ENCODE results near the gene TAS2R1. TPM values are rescaled to one million over a fixed set of nuclear protein-coding genes. Genes with fewer than 3 reads are reported as not detected.

The TAS2R1 gene
- total RNA-seq, 3 donors from 2014 or later: not detected

GRCh38 chr5:9658706-9659105 lies 28.6 kb upstream of the TAS2R1 start:
- Histone ChIP-seq H3K9me3 (no peaks in the 10 kb centered on the region), H3K4me3 (no peak overlapping the region), H3K4me1 (ENCODE audit: low read depth) (no peaks in the 10 kb centered on the region), H3K36me3 (ENCODE audit: low read depth) (no peaks in the 10 kb centered on the region)
- ATAC-seq: no peak
- intact Hi-C loops (cut with DNase I, micrococcal nuclease): no loop called here
- no peak for TF ChIP-seq CTCF (IDR thresholded peaks at IDR 0.05)
- no peak for DNase-seq

GRCh38 chr5:9657819-9658218 lies 27.7 kb upstream of the TAS2R1 start:
- Histone ChIP-seq H3K36me3 (ENCODE audit: low read depth) (no peaks in the 10 kb centered on the region), H3K4me3 (no peak overlapping the region), H3K9me3 (no peaks in the 10 kb centered on the region), H3K4me1 (ENCODE audit: low read depth) (no peaks in the 10 kb centered on the region)
- DNase-seq (no peak), ATAC-seq (no peak)
- intact Hi-C loops (cut with DNase I, micrococcal nuclease): no loop called here
- no peak for TF ChIP-seq CTCF (IDR thresholded peaks at IDR 0.05)

GRCh38 chr5:9655641-9656040 lies 25.5 kb upstream of the TAS2R1 start:
- ATAC-seq (no peak), DNase-seq (no peak)
- no peak for TF ChIP-seq CTCF (IDR thresholded peaks at IDR 0.05)
- Histone ChIP-seq H3K9me3 (no peaks in the 10 kb centered on the region), H3K36me3 (ENCODE audit: low read depth) (no peaks in the 10 kb centered on the region), H3K4me3 (no peak overlapping the region), H3K4me1 (ENCODE audit: low read depth) (no peaks in the 10 kb centered on the region)
- intact Hi-C loops (cut with DNase I, micrococcal nuclease): no loop called here

GRCh38 chr5:9654886-9655285 lies 24.7 kb upstream of the TAS2R1 start:
- TF ChIP-seq CTCF (IDR thresholded peaks at IDR 0.05): no peak
- Histone ChIP-seq H3K4me3 (no peak overlapping the region), H3K9me3 (no peaks in the 10 kb centered on the region), H3K36me3 (ENCODE audit: low read depth) (no peaks in the 10 kb centered on the region), H3K4me1 (ENCODE audit: low read depth) (no peaks in the 10 kb centered on the region)
- intact Hi-C loops (cut with DNase I, micrococcal nuclease): no loop called here
- ATAC-seq (no peak), DNase-seq (no peak)

GRCh38 chr5:9653811-9654210 lies 23.7 kb upstream of the TAS2R1 start:
- ATAC-seq (no peak), DNase-seq (no peak)
- Histone ChIP-seq H3K4me3 (no peak overlapping the region), H3K4me1 (ENCODE audit: low read depth) (no peaks in the 10 kb centered on the region), H3K36me3 (ENCODE audit: low read depth) (no peaks in the 10 kb centered on the region), H3K9me3 (no peaks in the 10 kb centered on the region)
- no peak for TF ChIP-seq CTCF (IDR thresholded peaks at IDR 0.05)
- intact Hi-C loops (cut with DNase I, micrococcal nuclease): no loop called here

- intact Hi-C loops (cut with DNase I, micrococcal nuclease): no loop called here
- Histone ChIP-seq H3K4me1 (ENCODE audit: low read depth) (no peaks in the 10 kb centered on the region), H3K4me3 (no peak overlapping the region), H3K36me3 (ENCODE audit: low read depth) (no peaks in the 10 kb centered on the region), H3K9me3 (no peaks in the 10 kb centered on the region)
- TF ChIP-seq CTCF (IDR thresholded peaks at IDR 0.05): no peak
- DNase-seq (no peak), ATAC-seq (no peak)
Measured at GRCh38 chr5:9653061-9653460, 22.9 kb upstream of the TAS2R1 start.
